Testis (tissue), 2 donors: ENCODE results near the gene ERGIC3.

Experiments
- POLR2A ChIP-seq: fragments of 450-650 bp; IDR thresholded peaks from one replicate; pipeline ENCODE4 v1.6.1; 2017; ENCODE audit warnings: antibody characterized with exemption, mild to moderate bottlenecking, moderate library complexity
- TF ChIP-seq, protein P1 (sequence below), 3 experiments: fragments of 450-650 bp in 2 of 3; fragments of 200-600 bp in 1 of 3; sonication (generic) in 1 of 3; IDR thresholded peaks; one replicate each; pipeline ENCODE4 v1.5.1; 2016 to 2019; ENCODE audit warnings: antibody characterized with exemption in 3 of 3, mild to moderate bottlenecking in 2 of 3, moderate library complexity in 1 of 3

GRCh38 chr20:35588397-35588796, 46.5 kb downstream of the ERGIC3 start:
- TF ChIP-seq, protein P1, sequence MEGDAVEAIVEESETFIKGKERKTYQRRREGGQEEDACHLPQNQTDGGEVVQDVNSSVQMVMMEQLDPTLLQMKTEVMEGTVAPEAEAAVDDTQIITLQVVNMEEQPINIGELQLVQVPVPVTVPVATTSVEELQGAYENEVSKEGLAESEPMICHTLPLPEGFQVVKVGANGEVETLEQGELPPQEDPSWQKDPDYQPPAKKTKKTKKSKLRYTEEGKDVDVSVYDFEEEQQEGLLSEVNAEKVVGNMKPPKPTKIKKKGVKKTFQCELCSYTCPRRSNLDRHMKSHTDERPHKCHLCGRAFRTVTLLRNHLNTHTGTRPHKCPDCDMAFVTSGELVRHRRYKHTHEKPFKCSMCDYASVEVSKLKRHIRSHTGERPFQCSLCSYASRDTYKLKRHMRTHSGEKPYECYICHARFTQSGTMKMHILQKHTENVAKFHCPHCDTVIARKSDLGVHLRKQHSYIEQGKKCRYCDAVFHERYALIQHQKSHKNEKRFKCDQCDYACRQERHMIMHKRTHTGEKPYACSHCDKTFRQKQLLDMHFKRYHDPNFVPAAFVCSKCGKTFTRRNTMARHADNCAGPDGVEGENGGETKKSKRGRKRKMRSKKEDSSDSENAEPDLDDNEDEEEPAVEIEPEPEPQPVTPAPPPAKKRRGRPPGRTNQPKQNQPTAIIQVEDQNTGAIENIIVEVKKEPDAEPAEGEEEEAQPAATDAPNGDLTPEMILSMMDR (IDR thresholded peaks at IDR 0.05), result no peak
- TF ChIP-seq POLR2A, result no peak
